Liver (tissue), 3 donors: ENCODE measurements around the gene TP53AIP1.

ENCODE experiments used
- ATF3 ChIP-seq: IDR thresholded peaks from 2 replicates; pipeline ENCODE4 v1.6.1; 2016; ENCODE audit warnings: antibody characterized with exemption
- CTCF ChIP-seq: fragments of 150-350 bp; IDR thresholded peaks from 2 replicates; pipeline ENCODE4 v1.5.1; 2017; ENCODE audit warnings: improper control_type of control experiment, low read depth, low read length; ENCODE audit not compliant: missing input control
- EGR1 ChIP-seq, 2 donors: IDR thresholded peaks; 2 replicates each; pipeline ENCODE4 v1.6.1; 2016 to 2018; ENCODE audit warnings: antibody characterized with exemption in 2 of 2, low read depth in 2 of 2
- FOXA1 ChIP-seq: IDR thresholded peaks from 2 replicates; pipeline ENCODE4 v1.6.1; 2016; ENCODE audit warnings: antibody characterized with exemption
- GABPA ChIP-seq, 2 donors: IDR thresholded peaks in 1 of 2; conservative IDR thresholded peaks in 1 of 2; 2 replicates each; pipeline ENCODE4 v1.6.1; 2016; ENCODE audit warnings: antibody characterized with exemption in 2 of 2, mild to moderate bottlenecking in 1 of 2, moderate library complexity in 1 of 2
- HNF4G ChIP-seq: IDR thresholded peaks from 2 replicates; pipeline ENCODE4 v1.6.1; 2016; ENCODE audit warnings: antibody characterized with exemption
- JUND ChIP-seq, 2 donors: IDR thresholded peaks; 2 replicates each; pipeline ENCODE4 v1.6.1; 2016; ENCODE audit warnings: antibody characterized with exemption in 2 of 2
- MAX ChIP-seq: IDR thresholded peaks from 2 replicates; pipeline ENCODE4 v1.6.1; 2016; ENCODE audit warnings: antibody characterized with exemption
- RAD21 ChIP-seq, 2 donors: IDR thresholded peaks; 2 replicates each; pipeline ENCODE4 v1.6.1; 2016; ENCODE audit warnings: antibody characterized with exemption in 2 of 2, mild to moderate bottlenecking in 2 of 2
- TAF1 ChIP-seq: conservative IDR thresholded peaks from 2 replicates; pipeline ENCODE4 v1.6.1; 2016; ENCODE audit warnings: antibody characterized with exemption, mild to moderate bottlenecking
- ZBTB33 ChIP-seq: IDR thresholded peaks from 2 replicates; pipeline ENCODE4 v1.6.1; 2016; ENCODE audit warnings: antibody characterized with exemption
- donor health status: healthy.
- donor health status: healthy.

- no peak for TF ChIP-seq FOXA1
- peak; percentile 11 for TF ChIP-seq CTCF
- no peak for TF ChIP-seq HNF4G
- no peak for TF ChIP-seq MAX
- no peak for TF ChIP-seq GABPA (IDR thresholded peaks at IDR 0.05 in 1 of 2, conservative IDR thresholded peaks at IDR 0.05 in 1 of 2)
- TF ChIP-seq RAD21 (IDR thresholded peaks at IDR 0.05): peak; percentile 50 to 56
- no peak for TF ChIP-seq TAF1
- no peak for TF ChIP-seq JUND (IDR thresholded peaks at IDR 0.05)
- TF ChIP-seq EGR1 (IDR thresholded peaks at IDR 0.05; ENCODE audit: low read depth in 2 of 2): no peak
- TF ChIP-seq ZBTB33: no peak
- TF ChIP-seq ATF3: no peak
These were observed 56.1 kb downstream of the TP53AIP1 start for GRCh38 chr11:128886406-128887124.
